NK-92 (cell line): ENCODE results near the gene PUS7.
"Not testable (repeated sequence)": the region's sequence is repeated elsewhere in the genome, so short reads cannot be mapped to it uniquely, and the experiment has no call there.

Source experiments
- DNase-seq: peaks from one replicate; lab custom pipeline; 2025; ENCODE audit not compliant: unreplicated experiment; lab: John Stamatoyannopoulos, UW

The PUS7 gene, protein sequence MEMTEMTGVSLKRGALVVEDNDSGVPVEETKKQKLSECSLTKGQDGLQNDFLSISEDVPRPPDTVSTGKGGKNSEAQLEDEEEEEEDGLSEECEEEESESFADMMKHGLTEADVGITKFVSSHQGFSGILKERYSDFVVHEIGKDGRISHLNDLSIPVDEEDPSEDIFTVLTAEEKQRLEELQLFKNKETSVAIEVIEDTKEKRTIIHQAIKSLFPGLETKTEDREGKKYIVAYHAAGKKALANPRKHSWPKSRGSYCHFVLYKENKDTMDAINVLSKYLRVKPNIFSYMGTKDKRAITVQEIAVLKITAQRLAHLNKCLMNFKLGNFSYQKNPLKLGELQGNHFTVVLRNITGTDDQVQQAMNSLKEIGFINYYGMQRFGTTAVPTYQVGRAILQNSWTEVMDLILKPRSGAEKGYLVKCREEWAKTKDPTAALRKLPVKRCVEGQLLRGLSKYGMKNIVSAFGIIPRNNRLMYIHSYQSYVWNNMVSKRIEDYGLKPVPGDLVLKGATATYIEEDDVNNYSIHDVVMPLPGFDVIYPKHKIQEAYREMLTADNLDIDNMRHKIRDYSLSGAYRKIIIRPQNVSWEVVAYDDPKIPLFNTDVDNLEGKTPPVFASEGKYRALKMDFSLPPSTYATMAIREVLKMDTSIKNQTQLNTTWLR

DNA sequence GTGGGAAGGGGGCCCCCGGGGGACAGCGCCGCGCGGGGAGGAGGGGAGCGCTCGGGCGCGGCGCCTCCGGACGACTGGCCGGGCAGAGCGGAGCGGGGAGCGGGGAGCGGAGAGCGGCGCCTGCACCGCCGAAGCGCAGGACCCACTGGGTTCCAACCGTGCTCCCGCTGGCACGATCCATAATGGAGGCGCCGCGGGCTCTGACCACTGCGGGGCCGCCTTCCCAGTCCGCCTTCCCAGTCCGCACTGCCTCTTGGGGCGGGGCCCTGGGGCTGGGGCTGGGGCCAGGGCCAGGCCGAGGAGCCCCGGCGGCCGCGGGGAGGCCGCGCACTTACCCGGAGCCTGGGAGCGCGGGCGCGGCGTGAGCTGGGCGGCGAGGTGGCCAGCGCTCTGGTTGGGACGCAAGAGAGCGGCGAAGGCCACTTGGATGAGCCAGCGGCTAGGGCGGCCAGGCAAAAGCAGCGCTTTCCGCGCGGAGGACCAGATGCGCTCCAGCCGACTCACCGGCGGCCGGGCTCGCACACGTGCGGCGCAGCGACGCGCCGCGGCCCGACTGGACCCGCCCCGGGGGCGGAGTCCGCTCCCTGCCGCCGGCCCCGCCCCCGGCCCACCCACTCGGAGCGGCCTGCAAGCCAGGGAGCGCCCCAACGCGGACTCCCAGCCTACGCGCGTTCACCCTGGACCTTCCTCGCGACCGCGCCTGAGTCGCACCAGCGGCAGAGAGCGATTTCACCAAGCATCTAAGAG is at the start of gene PUS7:
PUS7 (minus strand) TSS at position 555 of the 747 bp plus-strand sequence. CDS start 13,759 bp downstream, outside the sequence.
- no peak for DNase-seq

DNA sequence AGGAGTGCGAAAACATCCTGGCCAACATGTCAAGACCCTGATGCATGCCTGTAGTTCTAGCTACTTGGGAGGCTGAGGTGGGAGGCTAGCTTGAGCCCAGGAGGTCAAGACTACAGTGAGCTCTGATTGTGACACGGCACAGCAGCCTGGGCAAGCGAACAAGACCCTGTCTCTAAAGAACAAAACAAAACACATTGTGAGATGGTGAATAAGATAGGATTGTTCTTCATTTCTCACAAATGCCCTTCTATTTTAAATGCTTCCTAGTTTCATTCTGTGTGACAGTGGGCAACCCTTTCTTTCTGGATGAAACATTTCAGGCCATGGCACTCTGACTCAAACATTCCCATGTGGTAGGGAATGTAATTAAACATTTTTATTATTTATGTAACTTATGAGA is 45.8 kb upstream of the PUS7 start:
- DNase-seq, result no peak

DNA sequence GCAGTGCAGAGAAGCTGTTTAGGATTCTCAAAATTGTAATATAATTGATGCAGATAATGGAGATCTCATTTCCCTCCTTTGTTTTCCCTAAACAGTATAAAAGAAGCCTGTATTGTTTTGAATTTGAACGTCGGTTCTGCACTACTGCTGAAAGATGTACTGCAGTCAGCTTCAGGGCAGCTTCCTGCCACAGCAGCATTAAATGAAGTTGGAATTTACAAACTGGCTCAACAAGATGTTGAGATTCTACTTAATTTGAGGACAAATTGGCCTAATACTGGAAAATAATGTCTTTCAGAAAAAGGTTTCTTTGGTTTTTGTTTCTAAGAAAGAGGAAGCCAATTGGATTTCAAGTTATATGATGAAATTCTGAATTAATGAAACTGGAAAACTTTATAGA is 45.0 kb upstream of the PUS7 start:
- no peak for DNase-seq

DNA sequence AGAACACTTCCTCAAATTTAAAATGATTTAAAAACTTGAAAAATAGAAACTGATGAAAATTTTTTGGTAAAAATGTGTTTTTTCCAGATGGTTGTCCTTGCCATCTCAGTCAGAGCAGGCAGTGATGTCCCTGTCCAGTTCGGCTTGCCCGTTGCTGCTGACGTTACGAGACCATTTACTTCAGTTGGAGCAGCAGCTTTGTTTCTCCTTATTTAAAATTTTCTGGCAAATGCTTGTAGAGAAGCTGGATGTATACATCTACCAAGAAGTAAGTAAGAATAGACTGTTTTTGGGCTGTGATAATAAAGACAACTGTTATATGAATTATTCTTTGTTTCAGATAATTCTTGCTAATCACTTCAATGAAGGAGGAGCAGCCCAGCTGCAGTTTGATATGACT is 43.1 kb upstream of the PUS7 start:
- DNase-seq, result no peak

DNA sequence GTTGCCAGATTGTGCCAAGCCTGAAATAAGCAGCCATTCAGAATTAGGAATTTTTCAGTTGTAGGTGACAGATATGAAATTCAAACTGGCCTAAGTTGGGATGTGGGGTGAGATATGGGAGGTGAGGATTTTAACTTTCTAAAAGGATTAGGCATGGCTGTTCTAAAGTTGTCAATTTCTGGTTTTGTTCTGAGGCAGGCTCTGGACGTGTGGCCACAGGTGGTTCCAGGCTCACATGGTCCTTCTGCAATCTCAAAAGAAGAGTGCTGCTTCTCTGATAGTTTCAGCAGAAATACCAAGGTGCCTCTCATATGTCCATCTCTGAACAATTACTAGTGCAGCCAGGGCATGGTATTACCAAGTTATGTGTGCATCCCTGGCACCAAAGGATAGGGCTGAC is 37.9 kb upstream of the PUS7 start:
- no peak for DNase-seq

DNA sequence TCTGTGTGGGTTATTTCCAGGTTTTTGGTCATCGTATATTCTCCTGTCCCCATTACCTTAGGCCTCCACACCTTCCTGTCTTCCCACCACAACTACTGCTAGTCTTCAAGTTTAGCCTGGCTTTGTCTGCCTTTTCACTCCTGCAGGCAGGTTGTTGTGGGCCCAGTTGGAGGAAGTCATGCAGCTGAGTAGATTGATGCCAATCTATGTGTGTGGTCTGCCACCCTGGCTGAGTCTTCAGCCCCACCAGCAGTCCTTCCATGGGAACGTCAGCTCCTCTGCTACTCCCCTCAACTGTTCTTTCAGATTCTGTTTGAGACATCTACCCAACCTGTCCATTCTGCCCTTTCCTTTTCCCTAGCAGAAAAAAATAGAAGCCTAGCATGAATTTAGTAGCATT is 16.3 kb upstream of the PUS7 start:
- DNase-seq, result no peak

DNA sequence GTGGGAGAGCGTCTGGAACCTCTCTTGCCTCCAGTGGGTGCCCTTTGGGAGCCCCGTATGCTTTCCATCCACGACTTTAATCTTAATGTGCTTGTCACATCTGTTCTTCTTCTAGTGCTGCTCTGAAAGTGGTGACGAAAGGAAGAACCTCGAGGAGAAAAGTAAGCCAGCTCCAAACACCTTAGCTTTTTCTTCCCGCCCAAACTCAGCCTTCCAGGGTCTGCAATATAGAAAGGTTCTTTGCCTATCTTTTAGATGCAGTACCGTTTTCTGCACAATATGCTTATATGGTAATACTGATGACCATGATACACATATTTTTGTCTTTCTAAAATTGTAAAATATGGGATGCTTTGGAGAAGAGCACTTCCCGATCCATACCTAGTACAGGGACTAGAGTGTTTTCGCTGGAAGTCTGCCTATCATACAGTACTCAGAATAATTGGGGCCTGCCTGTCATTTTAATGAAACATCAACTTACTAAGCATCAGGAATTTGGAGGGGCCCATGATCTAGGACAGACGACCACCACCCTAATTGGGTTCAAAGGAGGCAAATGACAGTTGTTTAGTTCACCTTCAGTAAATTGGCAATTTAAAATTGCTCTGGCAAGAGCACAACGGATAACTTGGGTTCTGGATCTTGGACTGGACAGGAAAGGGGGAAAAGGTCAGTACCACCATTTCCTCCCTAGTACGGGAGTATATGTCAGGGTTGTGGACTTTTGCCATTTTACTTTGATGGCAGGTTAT is 10.8 kb upstream of the PUS7 start:
- no peak for DNase-seq

DNA sequence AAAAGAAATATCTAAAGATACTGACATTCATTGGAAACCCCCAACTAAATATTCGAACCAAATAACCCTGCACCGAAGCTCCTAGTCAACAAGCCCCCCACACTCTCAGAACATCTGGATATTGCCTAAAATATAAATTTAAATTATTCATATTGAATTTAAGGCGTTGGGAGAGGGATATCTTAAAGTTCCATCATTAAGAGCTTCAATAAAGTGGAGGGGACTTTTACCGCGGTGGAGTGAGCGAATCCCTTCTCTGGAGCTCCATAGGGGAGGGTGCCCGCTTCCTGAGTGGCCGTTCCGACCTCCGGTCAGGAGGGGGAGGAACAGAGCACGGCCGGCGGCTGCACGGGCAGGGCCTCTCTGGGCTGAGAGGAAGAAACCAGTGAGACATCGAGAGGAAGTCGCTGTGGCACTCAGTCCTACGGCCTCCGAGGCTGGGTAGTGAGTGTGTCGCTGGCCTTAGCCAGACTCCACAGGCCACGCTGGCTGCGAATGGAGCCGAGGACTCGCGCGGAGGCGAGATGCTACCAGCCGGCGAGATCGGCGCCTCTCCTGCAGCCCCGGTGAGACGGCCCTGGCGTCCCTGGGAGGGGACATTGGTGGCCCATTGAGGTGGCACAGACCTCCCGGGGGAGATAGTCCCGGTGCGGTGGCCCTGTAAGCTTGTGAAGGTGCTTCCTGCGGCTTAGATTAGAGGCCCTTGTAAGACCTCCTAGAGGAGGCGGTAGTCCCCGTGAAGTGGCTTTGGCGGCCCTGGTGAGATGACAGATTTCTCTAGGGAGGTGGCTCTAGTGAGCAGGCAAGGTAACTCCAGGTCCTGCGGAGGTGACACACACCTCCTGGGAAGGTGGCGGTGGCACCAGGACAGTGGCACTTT is 10.0 kb upstream of the PUS7 start, which contains the start of gene RINT1:
RINT1 (plus strand) TSS at position 410 of the 880 bp plus-strand sequence; CDS start at position 525, 115 bp downstream.
- no peak for DNase-seq

DNA sequence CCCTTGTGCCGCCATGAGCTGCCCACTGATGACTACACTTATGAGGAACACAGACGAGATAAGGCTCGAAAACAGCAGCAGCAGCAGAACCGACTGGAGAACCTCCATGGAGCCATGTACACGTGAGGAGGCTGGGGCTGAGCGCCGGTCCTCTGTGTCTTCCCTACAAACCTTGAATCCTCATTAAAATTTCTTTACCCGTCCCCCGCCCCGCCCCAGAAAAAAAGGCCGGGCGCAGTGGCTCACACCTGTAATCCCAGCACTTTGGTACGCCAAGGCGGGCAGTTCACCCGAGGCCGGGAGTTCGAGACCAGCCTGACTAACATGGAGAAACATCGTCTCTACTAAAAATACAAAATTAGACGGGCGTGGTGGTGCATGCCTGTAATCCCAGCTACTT is 8.5 kb upstream of the PUS7 start:
- no peak for DNase-seq

DNA sequence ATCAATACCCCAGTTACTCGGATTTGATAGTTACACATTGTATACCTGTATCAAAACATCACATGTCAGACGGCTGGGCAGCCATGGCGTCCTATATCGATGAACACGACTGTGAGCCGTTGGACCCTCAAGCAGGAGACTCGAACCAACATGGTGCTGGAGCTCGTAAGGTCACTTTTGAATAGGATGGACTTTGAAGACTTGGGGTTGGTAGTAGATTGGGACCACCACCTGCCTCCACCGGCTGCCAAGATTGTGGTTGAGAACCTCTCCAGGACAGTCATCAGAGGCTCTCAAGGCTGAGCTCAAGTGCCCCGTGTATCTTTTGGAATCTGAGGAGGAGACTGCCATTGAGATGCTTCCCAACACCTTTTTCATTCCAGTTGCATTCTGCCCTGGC is 8.1 kb upstream of the PUS7 start:
- no peak for DNase-seq

DNA sequence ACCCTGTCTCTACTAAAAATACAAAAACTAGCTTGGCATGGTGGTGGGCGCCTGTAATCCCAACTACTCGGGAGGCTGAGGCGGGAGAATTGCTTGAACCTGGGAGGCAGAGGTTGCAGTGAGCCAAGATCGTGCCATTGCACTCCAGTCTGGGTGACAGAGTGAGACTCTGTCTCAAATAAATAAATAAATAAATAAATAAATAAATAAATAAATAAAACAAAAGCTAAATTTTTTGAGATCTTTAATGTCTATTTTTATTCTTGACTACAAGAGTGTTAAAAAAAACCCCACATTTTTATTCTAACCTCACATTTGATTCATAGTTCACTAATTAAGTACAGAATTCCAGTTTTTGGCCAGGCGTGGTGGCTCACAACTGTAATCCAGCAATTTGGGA is 5.7 kb upstream of the PUS7 start:
- DNase-seq, result not testable (repeated sequence)

DNA sequence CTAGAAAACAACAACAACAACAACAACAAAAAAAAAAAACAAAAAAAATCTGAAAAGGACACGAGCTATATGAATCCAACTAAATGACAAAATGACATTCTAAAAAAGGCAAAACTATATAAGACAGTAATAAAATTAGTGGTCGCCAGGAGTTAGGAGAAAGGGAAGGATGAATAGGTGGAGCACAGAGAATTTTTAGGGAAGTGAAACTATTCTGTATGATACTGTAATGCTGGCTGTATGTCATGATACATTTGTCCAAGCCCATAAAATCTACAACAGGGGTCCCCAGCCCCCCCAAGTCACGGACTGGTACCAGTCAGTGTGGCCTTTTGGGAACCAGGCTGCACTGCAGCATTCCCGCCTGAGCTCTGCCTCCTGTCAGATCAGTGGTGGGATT is 2.8 kb upstream of the PUS7 start:
- no peak for DNase-seq

DNA sequence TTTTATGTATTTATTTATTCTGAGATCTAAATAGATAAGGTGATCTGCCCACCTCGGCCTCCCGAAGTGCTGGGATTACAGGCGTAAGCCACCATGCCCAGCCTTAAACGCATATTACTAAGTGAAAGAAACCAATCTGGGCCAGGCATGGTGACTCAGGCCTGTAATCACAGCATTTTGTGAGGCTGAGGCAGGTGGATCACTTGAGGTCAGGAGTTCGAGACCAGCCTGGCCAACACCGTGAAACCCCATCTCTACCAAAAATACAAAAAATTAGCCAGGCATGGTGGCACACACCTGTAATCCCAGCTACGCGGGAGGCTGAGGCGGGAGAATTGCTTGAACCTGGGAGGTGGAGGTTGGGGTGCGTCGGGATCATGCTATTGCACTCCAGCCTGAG is 2.4 kb upstream of the PUS7 start:
- DNase-seq, result not testable (repeated sequence)

DNA sequence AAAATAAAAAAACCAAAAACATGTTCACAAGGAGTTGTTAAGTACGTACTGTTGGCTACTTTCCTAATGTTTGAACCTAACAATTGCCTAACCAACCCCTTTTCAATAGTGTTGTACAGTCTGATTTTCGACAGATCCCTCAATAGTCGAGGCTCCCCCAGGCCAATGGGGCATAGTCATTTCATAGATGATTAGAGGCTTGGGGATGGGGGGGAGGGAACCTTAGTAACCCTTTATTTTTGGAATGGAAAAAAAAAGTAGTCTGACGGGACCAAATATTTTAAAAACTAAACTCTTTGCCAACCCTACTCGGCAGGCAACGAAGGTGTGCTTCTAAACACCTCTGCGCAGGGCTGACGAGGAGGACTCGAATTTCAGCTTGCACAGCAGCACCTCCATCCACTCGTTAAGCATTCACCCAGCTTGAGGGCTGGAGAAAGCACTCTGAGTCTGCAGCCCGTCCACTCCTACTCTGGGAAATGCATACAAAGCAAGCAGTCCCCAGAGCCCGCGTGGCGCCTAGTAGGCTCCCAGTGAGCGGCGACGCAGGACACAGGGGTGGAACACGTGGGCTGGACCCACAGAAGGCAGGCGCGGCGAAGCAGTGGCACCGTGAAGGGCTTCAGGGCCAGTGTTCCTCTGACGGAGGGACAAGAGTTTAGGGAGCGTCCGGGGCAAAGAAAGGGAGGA is 899 bp downstream of the PUS7 start:
- no peak for DNase-seq

DNA sequence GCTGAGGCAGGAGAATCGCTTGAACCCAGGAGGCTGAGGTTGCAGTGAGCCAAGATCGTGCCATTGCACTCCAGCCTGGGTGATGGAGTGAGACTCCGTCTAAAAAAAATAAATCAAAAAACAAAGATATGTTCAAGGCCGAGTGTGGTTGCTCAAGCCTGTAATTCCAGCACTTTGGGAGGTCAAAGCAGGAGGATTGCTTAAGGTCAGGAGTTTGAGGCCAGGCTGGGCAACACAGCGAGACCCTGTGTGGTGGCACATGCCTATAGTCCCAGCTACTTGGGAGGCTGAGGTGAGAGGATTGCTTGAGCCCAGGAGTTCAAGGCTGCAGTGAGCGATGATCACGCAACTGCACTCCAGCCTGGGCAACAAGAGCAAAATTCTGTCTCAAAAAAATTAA is 1.5 kb downstream of the PUS7 start:
- not testable (repeated sequence) for DNase-seq

DNA sequence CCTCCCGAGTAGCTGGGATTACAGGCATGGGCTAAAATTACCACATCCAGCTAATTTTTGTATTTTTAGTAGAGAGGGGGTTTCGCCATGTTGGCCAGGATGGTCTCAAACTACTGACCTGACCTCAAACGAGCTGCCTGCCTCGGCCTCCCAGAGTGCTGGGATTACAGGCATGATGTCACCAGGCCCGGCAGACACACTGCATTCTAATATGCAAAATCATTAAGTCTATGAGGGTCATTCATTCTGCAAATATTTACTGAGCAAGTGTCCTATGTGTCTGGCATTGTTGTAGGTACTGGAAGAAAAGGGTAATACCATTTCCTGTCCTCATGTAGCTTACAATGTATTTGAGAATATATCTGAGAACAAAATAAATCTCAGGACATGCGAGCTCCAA is 2.7 kb downstream of the PUS7 start:
- DNase-seq, result no peak

DNA sequence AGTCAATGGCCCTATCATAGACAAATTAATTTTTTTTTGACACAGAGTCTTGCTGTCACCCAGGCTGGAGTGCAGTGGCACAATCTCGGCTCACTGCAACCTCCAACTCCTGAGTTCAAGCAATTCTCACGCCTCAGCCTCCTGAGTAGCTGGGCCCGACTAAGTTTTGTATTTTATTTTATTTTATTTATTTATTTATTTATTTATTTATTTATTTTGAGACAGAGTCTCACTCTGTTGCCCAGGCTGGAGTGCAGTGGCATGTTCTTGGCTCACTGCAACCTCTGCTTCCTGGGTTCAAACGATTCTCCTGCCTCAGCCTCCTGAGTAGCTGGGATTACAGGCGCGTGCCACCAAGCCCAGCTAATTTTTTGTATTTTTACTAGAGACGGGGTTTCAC is 6.5 kb downstream of the PUS7 start:
- not testable (repeated sequence) for DNase-seq

DNA sequence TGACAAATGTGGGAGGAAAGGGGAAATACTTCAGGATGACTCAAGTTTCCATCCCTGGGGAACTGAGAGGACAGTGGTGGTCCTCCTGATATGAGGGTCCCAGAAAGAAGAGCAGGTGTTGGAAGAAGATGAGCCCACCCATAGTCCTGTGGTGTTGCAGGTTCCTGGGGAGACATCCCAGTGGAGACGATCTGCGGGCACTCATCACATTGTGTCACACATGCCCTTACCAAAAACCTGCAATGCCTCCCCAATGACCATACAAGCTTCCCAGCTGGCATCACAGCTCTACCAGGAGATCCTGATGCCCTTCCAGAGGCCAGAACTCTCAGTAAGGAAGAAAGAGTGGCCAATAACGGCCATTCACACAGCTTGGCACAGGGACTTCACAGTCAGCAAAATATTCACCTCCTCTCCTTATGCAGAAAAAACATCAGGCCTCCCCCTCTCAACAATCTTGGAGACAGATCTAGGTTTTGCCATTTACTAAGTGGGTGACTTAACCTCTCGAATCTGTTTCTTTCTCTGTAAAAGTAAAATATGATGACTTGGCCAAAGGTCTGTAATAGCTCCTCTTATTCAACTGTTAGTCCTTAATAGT is 9.0 kb downstream of the PUS7 start:
- DNase-seq, result no peak

DNA sequence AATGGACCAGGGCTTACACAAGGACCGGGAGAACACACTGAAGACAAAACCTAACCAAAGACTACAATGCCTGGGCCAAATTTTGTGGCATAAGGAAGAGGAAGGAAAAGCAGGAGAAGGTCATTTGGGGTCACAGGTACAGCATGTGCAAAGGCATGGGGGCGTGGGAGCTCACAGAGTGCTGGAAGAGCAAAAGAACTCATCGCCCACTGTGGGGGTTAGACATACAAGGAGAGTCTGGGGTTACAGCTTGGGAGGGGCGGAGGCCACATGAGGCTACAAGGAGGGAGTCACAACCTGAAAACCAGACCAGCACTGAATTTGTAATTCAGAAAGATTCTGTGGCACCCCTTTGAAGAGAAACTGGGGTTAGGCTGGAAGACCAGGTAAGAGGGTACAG is 9.7 kb downstream of the PUS7 start:
- no peak for DNase-seq
